ENCODE measurements around the gene PRKG1. TPM values are rescaled to one million over a fixed set of nuclear protein-coding genes. Genes with fewer than 3 reads are reported as not detected.

The PRKG1 gene
- total and polyA plus RNA-seq, 2 donors (not counting 1 experiment from before 2014, with no cell fraction given): 45.8 to 71.8 TPM

DNA sequence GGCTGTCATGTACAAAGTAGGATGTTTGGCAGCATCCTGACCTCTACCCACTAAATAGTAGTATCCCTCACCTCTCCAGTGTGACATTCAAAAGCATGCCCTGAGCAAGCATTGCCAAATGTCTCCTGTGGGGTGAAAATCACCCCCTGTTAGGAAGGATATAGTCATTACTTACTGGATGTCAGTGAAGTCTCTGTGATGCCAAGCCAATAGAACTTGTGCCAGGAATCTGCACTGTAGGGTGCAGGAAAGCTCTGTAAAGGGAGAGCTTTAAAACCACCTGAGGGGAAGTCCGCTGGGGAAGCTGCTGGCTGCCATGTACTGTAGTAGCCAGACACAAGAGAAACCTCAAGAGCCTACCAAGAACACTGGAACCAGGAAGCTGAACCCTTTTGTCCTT is 1069.1 kb downstream of the PRKG1 start:
- Histone ChIP-seq H3K9ac (ENCODE audit: insufficient read depth, low read length) (no peak overlapping the region), H4K20me1 (ENCODE audit: control insufficient read depth, extremely low read depth, insufficient read depth, low read length) (no peaks in the 10 kb centered on the region), H3K4me3 (replicated peaks in 1 of 4; ENCODE audit: control extremely low read depth in 1 of 4, insufficient read depth in 1 of 4, low read depth in 3 of 4, low read length in 4 of 4) (no peak overlapping the region), H3K36me3 (ENCODE audit: control insufficient read depth, insufficient read depth, low read length) (no peaks in the 10 kb centered on the region), H3K4me2 (ENCODE audit: extremely low read depth, insufficient read depth, low read length) (no peak overlapping the region), H3K27ac (ENCODE audit: insufficient read depth, low read length) (no peak overlapping the region), H3K27me3 (ENCODE audit: control insufficient read depth, insufficient read depth, low read length) (no peaks in the 10 kb centered on the region), H3K79me2 (ENCODE audit: control insufficient read depth, insufficient read depth, low read length) (no peaks in the 10 kb centered on the region), H3K4me1 (ENCODE audit: control insufficient read depth, extremely low read depth, insufficient read depth, low read length) (no peaks in the 10 kb centered on the region), H2AFZ (ENCODE audit: low read length) (no peak overlapping the region), H3K9me3 (ENCODE audit: control insufficient read depth, insufficient read depth, low read depth, low read length) (no peaks in the 10 kb centered on the region)
- DNase-seq (ENCODE audit: low read depth in 2 of 2): no peak
- TF ChIP-seq CTCF (conservative IDR thresholded peaks at IDR 0.05 in 1 of 2, IDR thresholded peaks at IDR 0.05 in 1 of 2; ENCODE audit: low read depth in 1 of 2, low read length in 2 of 2) (no peak), EZH2 (IDR thresholded peaks at IDR 0.05; ENCODE audit: low read length, missing control alignments) (no peak)

- TF ChIP-seq CTCF (conservative IDR thresholded peaks at IDR 0.05 in 1 of 2, IDR thresholded peaks at IDR 0.05 in 1 of 2; ENCODE audit: low read depth in 1 of 2, low read length in 2 of 2) (no peak), EZH2 (IDR thresholded peaks at IDR 0.05; ENCODE audit: low read length, missing control alignments) (no peak)
- Histone ChIP-seq H4K20me1 (ENCODE audit: control insufficient read depth, extremely low read depth, insufficient read depth, low read length) (no peaks in the 10 kb centered on the region), H3K9me3 (ENCODE audit: control insufficient read depth, insufficient read depth, low read depth, low read length) (no peaks in the 10 kb centered on the region), H3K4me1 (ENCODE audit: control insufficient read depth, extremely low read depth, insufficient read depth, low read length) (no peaks in the 10 kb centered on the region), H3K36me3 (ENCODE audit: control insufficient read depth, insufficient read depth, low read length) (no peaks in the 10 kb centered on the region), H2AFZ (ENCODE audit: low read length) (no peak overlapping the region), H3K9ac (ENCODE audit: insufficient read depth, low read length) (no peak overlapping the region), H3K79me2 (ENCODE audit: control insufficient read depth, insufficient read depth, low read length) (no peaks in the 10 kb centered on the region), H3K27ac (ENCODE audit: insufficient read depth, low read length) (no peak overlapping the region), H3K4me2 (ENCODE audit: extremely low read depth, insufficient read depth, low read length) (no peak overlapping the region), H3K4me3 (replicated peaks in 1 of 4; ENCODE audit: control extremely low read depth in 1 of 4, insufficient read depth in 1 of 4, low read depth in 3 of 4, low read length in 4 of 4) (no peak overlapping the region), H3K27me3 (ENCODE audit: control insufficient read depth, insufficient read depth, low read length) (no peaks in the 10 kb centered on the region)
- peak in 1 of 2 donors; percentile 14 for DNase-seq (ENCODE audit: low read depth in 2 of 2)
Measured at GRCh38 chr10:52145636-52146035, 1071.3 kb downstream of the PRKG1 start.

DNA sequence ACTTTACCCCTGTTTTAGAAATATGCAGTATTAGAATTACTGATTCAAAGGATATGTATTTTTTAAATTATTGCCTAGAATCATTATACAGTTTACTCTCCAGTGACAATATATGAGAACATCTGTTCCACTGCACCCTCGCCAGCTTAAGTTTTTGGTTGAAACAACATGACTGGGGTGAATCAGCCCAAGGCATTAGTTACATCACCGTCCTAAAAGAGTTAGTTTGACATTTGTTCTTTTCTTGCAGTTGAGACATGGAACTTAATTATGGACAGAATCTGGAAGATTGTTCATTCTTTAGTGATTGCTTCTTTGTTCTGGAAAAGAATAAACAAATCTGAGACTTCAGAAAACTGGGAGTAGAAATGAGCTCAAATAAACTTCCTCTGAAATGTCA is 1072.5 kb downstream of the PRKG1 start:
- no peak overlapping the region for H2AFZ ChIP-seq (ENCODE audit: low read length)
- DNase-seq (ENCODE audit: low read depth in 2 of 2): peak in 1 of 2 donors; percentile 70

More for the DNA sequence above, 1072.5 kb downstream of the PRKG1 start:
- Histone ChIP-seq H3K4me2 (ENCODE audit: extremely low read depth, insufficient read depth, low read length) (no peak overlapping the region), H3K4me1 (ENCODE audit: control insufficient read depth, extremely low read depth, insufficient read depth, low read length) (no peaks in the 10 kb centered on the region), H3K36me3 (ENCODE audit: control insufficient read depth, insufficient read depth, low read length) (no peaks in the 10 kb centered on the region), H3K79me2 (ENCODE audit: control insufficient read depth, insufficient read depth, low read length) (no peaks in the 10 kb centered on the region), H3K27me3 (ENCODE audit: control insufficient read depth, insufficient read depth, low read length) (no peaks in the 10 kb centered on the region), H3K4me3 (replicated peaks in 1 of 4; ENCODE audit: control extremely low read depth in 1 of 4, insufficient read depth in 1 of 4, low read depth in 3 of 4, low read length in 4 of 4) (no peak overlapping the region), H4K20me1 (ENCODE audit: control insufficient read depth, extremely low read depth, insufficient read depth, low read length) (no peaks in the 10 kb centered on the region), H3K27ac (ENCODE audit: insufficient read depth, low read length) (no peak overlapping the region), H3K9me3 (ENCODE audit: control insufficient read depth, insufficient read depth, low read depth, low read length) (no peaks in the 10 kb centered on the region), H3K9ac (ENCODE audit: insufficient read depth, low read length) (no peak overlapping the region)
- no peak for TF ChIP-seq CTCF (conservative IDR thresholded peaks at IDR 0.05 in 1 of 2, IDR thresholded peaks at IDR 0.05 in 1 of 2; ENCODE audit: low read depth in 1 of 2, low read length in 2 of 2)
- TF ChIP-seq EZH2 (IDR thresholded peaks at IDR 0.05; ENCODE audit: low read length, missing control alignments): no peak
